Measurements from ENCODE around the gene ATRNL1.

- TF ChIP-seq CTCF (IDR thresholded peaks at IDR 0.05) (no peak), POLR2A (IDR thresholded peaks at IDR 0.05) (no peak)
Observed at GRCh38 chr10:115250784-115251183, 157.6 kb downstream of the ATRNL1 start.

All from Peyer's patch (tissue), 4 donors.